SK-N-SH (cell line): ENCODE data around the gene ZNF143.

Experiments
- TF ChIP-seq, protein P1 (sequence below): IDR thresholded peaks from 2 replicates; pipeline ENCODE4 v1.6.1; 2012; ENCODE audit warnings: mild to moderate bottlenecking, low read depth, low read length, moderate library complexity
- TF ChIP-seq, protein P2 (sequence below): fragments of 150-350 bp; IDR thresholded peaks from 2 replicates; pipeline ENCODE4 v1.6.1; 2017; ENCODE audit warnings: antibody characterized with exemption, low read length, low read depth, borderline replicate concordance

DNA sequence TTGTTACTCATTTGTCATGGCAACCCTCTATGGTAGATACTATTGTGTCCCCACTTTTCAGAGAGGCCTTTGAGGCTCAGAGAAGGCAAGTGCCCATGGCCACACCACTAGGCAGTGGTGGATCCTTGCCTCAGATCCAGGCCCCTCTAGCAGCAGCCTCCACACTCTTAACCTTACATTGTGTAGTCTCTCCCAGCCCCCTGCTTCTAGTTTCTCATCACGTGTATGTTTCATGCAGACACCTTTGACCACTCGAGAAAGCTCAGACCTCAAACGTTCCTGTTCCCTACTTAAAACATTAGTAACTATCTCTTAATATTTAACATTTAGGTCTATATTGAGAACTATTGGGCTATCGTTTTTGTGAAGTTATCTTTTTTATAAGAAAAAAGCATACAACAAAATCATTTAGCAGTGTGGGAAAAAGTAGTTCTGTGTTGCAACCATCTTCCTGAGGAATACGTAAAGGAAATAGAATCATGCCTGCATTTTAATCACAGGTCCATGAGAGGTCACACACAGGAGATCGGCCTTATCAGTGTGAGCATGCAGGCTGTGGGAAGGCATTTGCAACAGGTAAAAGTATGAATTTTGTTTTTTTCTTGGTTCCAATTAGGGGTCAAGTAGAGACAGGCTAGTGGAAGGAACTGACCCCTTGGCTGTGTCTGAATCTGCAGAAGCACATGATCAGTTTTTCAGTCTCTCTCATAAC lies 35.1 kb downstream of the ZNF143 start:
- TF ChIP-seq, protein P1, sequence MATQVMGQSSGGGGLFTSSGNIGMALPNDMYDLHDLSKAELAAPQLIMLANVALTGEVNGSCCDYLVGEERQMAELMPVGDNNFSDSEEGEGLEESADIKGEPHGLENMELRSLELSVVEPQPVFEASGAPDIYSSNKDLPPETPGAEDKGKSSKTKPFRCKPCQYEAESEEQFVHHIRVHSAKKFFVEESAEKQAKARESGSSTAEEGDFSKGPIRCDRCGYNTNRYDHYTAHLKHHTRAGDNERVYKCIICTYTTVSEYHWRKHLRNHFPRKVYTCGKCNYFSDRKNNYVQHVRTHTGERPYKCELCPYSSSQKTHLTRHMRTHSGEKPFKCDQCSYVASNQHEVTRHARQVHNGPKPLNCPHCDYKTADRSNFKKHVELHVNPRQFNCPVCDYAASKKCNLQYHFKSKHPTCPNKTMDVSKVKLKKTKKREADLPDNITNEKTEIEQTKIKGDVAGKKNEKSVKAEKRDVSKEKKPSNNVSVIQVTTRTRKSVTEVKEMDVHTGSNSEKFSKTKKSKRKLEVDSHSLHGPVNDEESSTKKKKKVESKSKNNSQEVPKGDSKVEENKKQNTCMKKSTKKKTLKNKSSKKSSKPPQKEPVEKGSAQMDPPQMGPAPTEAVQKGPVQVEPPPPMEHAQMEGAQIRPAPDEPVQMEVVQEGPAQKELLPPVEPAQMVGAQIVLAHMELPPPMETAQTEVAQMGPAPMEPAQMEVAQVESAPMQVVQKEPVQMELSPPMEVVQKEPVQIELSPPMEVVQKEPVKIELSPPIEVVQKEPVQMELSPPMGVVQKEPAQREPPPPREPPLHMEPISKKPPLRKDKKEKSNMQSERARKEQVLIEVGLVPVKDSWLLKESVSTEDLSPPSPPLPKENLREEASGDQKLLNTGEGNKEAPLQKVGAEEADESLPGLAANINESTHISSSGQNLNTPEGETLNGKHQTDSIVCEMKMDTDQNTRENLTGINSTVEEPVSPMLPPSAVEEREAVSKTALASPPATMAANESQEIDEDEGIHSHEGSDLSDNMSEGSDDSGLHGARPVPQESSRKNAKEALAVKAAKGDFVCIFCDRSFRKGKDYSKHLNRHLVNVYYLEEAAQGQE: no peak
- TF ChIP-seq, protein P2, sequence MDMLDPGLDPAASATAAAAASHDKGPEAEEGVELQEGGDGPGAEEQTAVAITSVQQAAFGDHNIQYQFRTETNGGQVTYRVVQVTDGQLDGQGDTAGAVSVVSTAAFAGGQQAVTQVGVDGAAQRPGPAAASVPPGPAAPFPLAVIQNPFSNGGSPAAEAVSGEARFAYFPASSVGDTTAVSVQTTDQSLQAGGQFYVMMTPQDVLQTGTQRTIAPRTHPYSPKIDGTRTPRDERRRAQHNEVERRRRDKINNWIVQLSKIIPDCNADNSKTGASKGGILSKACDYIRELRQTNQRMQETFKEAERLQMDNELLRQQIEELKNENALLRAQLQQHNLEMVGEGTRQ: no peak
